CD14-positive monocyte (primary cell): ENCODE measurements around the gene CARD19. TPM values are rescaled to one million over a fixed set of nuclear protein-coding genes. Genes with fewer than 3 reads are reported as not detected.

ENCODE experiments used
- DNase-seq, 3 donors: peaks; one replicate each; pipeline ENCODE4 v3.0.0-alpha.2; 2011 to 2022
- H2AFZ ChIP-seq: 2 replicates; pipeline ENCODE4 v1.6.0; 2012; ENCODE audit warnings: mild to moderate bottlenecking, low read depth, low read length, inconsistent platforms; ENCODE audit not compliant: insufficient read depth, poor library complexity, severe bottlenecking
- H3K27ac ChIP-seq, 2 donors: 1 replicate in 1 of 2; 2 replicates in 1 of 2; pipeline ENCODE4 v1.5.1; 2012 to 2013; ENCODE audit warnings: low read length in 2 of 2, control low read depth in 1 of 2, inconsistent platforms in 1 of 2, low read depth in 1 of 2, mild to moderate bottlenecking in 1 of 2
- H3K27me3 ChIP-seq, 2 donors: one replicate each; pipeline versions ENCODE4 v1.6.0 to v1.6.1; 2011 to 2013; ENCODE audit warnings: low read length in 2 of 2; ENCODE audit not compliant: control insufficient read depth in 2 of 2, insufficient read depth in 2 of 2
- H3K36me3 ChIP-seq, 2 donors: replicated peaks in 1 of 2; 1 replicate in 1 of 2; 2 replicates in 1 of 2; pipeline versions ENCODE4 v1.5.1 to v1.6.1; 2012 to 2013; ENCODE audit warnings: low read length in 2 of 2, control low read depth in 1 of 2, inconsistent platforms in 1 of 2, mild to moderate bottlenecking in 1 of 2; ENCODE audit not compliant: insufficient read depth in 2 of 2, control insufficient read depth in 1 of 2
- H3K4me1 ChIP-seq, 2 donors: 1 replicate in 1 of 2; 2 replicates in 1 of 2; pipeline versions ENCODE4 v1.5.1 to v1.6.1; 2012 to 2013; ENCODE audit warnings: low read length in 2 of 2, control low read depth in 1 of 2, inconsistent platforms in 1 of 2, mild to moderate bottlenecking in 1 of 2, moderate library complexity in 1 of 2; ENCODE audit not compliant: insufficient read depth in 2 of 2, control insufficient read depth in 1 of 2
- H3K4me2 ChIP-seq: replicated peaks from 2 replicates; pipeline ENCODE3; 2012; ENCODE audit warnings: low read length, moderate library complexity, mild to moderate bottlenecking; ENCODE audit not compliant: poor library complexity, severe bottlenecking; ENCODE audit errors: extremely low read depth
- H3K4me3 ChIP-seq, 3 experiments: fragments of 200-600 bp in 1 of 3; sonication (generic) in 1 of 3; replicated peaks in 1 of 3; 1 replicate in 2 of 3; 2 replicates in 1 of 3; pipeline ENCODE4 v1.5.1; 2011 to 2013; ENCODE audit warnings: low read length in 3 of 3, mild to moderate bottlenecking in 3 of 3, control low read depth in 2 of 3, low read depth in 2 of 3, inconsistent platforms in 1 of 3, moderate library complexity in 1 of 3
- H3K79me2 ChIP-seq: 2 replicates; pipeline ENCODE4 v1.6.0; 2012; ENCODE audit warnings: mild to moderate bottlenecking, control low read depth, inconsistent platforms, low read length, moderate library complexity; ENCODE audit not compliant: insufficient read depth
- H3K9ac ChIP-seq: 2 replicates; pipeline ENCODE4 v1.6.0; 2017; ENCODE audit warnings: low read length, mild to moderate bottlenecking; ENCODE audit not compliant: insufficient read depth, poor library complexity, severe bottlenecking
- H3K9me3 ChIP-seq, 2 donors: replicated peaks in 1 of 2; 1 replicate in 1 of 2; 2 replicates in 1 of 2; pipeline versions ENCODE4 v1.5.1 to v1.6.1; 2012 to 2013; ENCODE audit warnings: low read length in 2 of 2, control low read depth in 1 of 2; ENCODE audit not compliant: control insufficient read depth in 1 of 2, insufficient read depth in 1 of 2
- H4K20me1 ChIP-seq: 2 replicates; pipeline ENCODE4 v1.6.0; 2012; ENCODE audit warnings: mild to moderate bottlenecking, low read length, control low read depth, moderate library complexity; ENCODE audit not compliant: insufficient read depth
- H3K27ac Mint-ChIP-seq, 7 donors: one replicate each; pipeline ENCODE4 v1.8.0; 2020; ENCODE audit warnings: mild to moderate bottlenecking in 7 of 7, mixed read lengths in 7 of 7, moderate library complexity in 6 of 7, inconsistent platforms in 2 of 7
- H3K27me3 Mint-ChIP-seq, 3 donors: one replicate each; pipeline ENCODE4 v1.8.0; 2021 to 2022; ENCODE audit warnings: low read depth in 3 of 3, mild to moderate bottlenecking in 3 of 3, mixed read lengths in 3 of 3, moderate library complexity in 3 of 3, inconsistent platforms in 1 of 3
- H3K36me3 Mint-ChIP-seq, 2 donors: one replicate each; pipeline ENCODE4 v1.8.0; 2020; ENCODE audit warnings: mixed read lengths in 2 of 2, inconsistent platforms in 1 of 2, mild to moderate bottlenecking in 1 of 2
- H3K4me1 Mint-ChIP-seq: one replicate; pipeline ENCODE4 v1.8.0; 2020; ENCODE audit warnings: mild to moderate bottlenecking, mixed read lengths
- H3K4me3 Mint-ChIP-seq, 2 donors: one replicate each; pipeline ENCODE4 v1.8.0; 2020; ENCODE audit warnings: mild to moderate bottlenecking in 2 of 2, mixed read lengths in 2 of 2, moderate library complexity in 1 of 2
- H3K9me3 Mint-ChIP-seq, 7 donors: one replicate each; pipeline ENCODE4 v1.8.0; 2020 to 2022; ENCODE audit warnings: mixed read lengths in 7 of 7, mild to moderate bottlenecking in 6 of 7, moderate library complexity in 6 of 7, inconsistent platforms in 2 of 7
- CTCF ChIP-seq: fragments of 200-600 bp; IDR thresholded peaks from one replicate; pipeline ENCODE4 v1.8.0; 2022; ENCODE audit warnings: antibody characterized with exemption, mild to moderate bottlenecking
- WGBS: methylation state at CpG from one replicate; pipeline ENCODE4 v1.1.5; 2013; ENCODE audit warnings: missing lambda C conversion rate; ENCODE audit not compliant: insufficient coverage; 5-methylcytosine and 5-hydroxymethylcytosine counted together
- intact Hi-C, 2 donors: fragments of 100-400 bp; cut with micrococcal nuclease; formaldehyde crosslinking; loops; one replicate each; pipeline versions ENCODE4 v1.15.0 to v1.15.1; 2023
- polyA plus RNA-seq, 3 donors: library from polyadenylated mRNA; depleted of rRNA in 1 of 3; unstranded in 2 of 3; stranded (reverse) in 1 of 3; fragments of 300-500 nt in 2 of 3; fragments of >200 nt in 1 of 3; fragmentation: Illumina TruSeq in 2 of 3; gene quantifications; 1 replicate in 2 of 3; 2 replicates in 1 of 3; pipeline ENCODE4 v1.2.3, GENCODE V29; 2012 to 2021

The CARD19 gene
- polyA plus RNA-seq, 3 donors: 130 to 506 (median 137) TPM

GRCh38 chr9:93129691-93130500, 33.9 kb downstream of the CARD19 start:
- Histone ChIP-seq H3K4me1 (peaks cover 79 to 83% of the 10 kb centered on the region in 2 donors), H3K27me3 (no peaks in the 10 kb centered on the region), H3K9ac (no peak overlapping the region), H3K9me3 (no peaks in the 10 kb centered on the region), H2AFZ (no peak overlapping the region), H3K4me2 (peak overlapping the region; percentile 92), H3K27ac (peak overlapping the region; percentile 30 to 59), H3K4me3 (peak overlapping the region in 1 of 3 experiments; percentile 83), H3K79me2 (peaks cover 91% of the 10 kb centered on the region), H4K20me1 (peaks cover 90% of the 10 kb centered on the region), H3K36me3 (peaks cover 31 to 43% of the 10 kb centered on the region in 2 donors)
- DNase-seq: no peak
- Mint-ChIP-seq H3K36me3 (peaks cover 54 to 75% of the 10 kb centered on the region in 2 donors), H3K27me3 (peaks cover 0 to 7% (median 0%) of the 10 kb centered on the region in 3 donors), H3K9me3 (peaks cover 0 to 1% (median 0%) of the 10 kb centered on the region in 7 donors), H3K4me3 (peak overlapping the region; percentile 92 to 94), H3K4me1 (peaks cover 80% of the 10 kb centered on the region), H3K27ac (peak overlapping the region in 5 of 7 donors; percentile 65 to 96 (median 73))
- TF ChIP-seq CTCF: no peak
- intact Hi-C loops: loop anchor here in 1 of 2 donors (5.0 to 10.0 kb wide), 2 partner anchors 33 to 435 kb away; partner anchors contain the start of gene CARD19
- 89% methylated on average over 8 of the region's 11 CpGs for WGBS

- Histone ChIP-seq H3K36me3 (peaks cover 20 to 32% of the 10 kb centered on the region in 2 donors), H3K4me1 (peaks cover 86% of the 10 kb centered on the region in 2 donors), H3K9me3 (no peaks in the 10 kb centered on the region), H3K4me3 (peak overlapping the region; percentile 83 to 89 (median 88)), H3K27me3 (no peaks in the 10 kb centered on the region), H3K79me2 (peaks cover 80% of the 10 kb centered on the region), H4K20me1 (peaks cover 80% of the 10 kb centered on the region), H3K9ac (peak overlapping the region; percentile 100), H2AFZ (no peak overlapping the region), H3K4me2 (peak overlapping the region; percentile 92), H3K27ac (peak overlapping the region; percentile 59 to 95)
- Mint-ChIP-seq H3K9me3 (peaks cover 0 to 2% (median 0%) of the 10 kb centered on the region in 7 donors), H3K4me1 (peaks cover 84% of the 10 kb centered on the region), H3K36me3 (peaks cover 43 to 64% of the 10 kb centered on the region in 2 donors), H3K27ac (peak overlapping the region; percentile 20 to 96 (median 80)), H3K4me3 (peak overlapping the region; percentile 92 to 94), H3K27me3 (peaks cover 0 to 10% (median 7%) of the 10 kb centered on the region in 3 donors)
- intact Hi-C loops: loop anchor here in 1 of 2 donors (5.0 to 10.0 kb wide), 2 partner anchors 34 to 434 kb away; partner anchors contain the start of gene CARD19
- DNase-seq: peak in 2 of 3 donors; percentile 55 to 67
- no peak for TF ChIP-seq CTCF
- 28% methylated on average over 12 of the region's 15 CpGs for WGBS
Observed at GRCh38 chr9:93130861-93131481, 35.0 kb downstream of the CARD19 start.
